Activated CD4-positive, alpha-beta T cell treated with anti-CD3 and anti-CD28 coated beads, Interleukin-2, amount 10 ng/mL, durations not matched to agents 7 days and 5 days (primary cell): Measurements from ENCODE around the gene DYNLRB2. TPM values are rescaled to one million over a fixed set of nuclear protein-coding genes. Genes with fewer than 3 reads are reported as not detected.

Experiments used
- CTCF ChIA-PET: fragments of 350-600 bp; sonication (Branson Sonifier 250); formaldehyde crosslinking; loops from one replicate; lab custom pipeline; 2021; ENCODE audit warnings: antibody characterized with exemption; lab: Charles Lee
- POLR2A ChIA-PET: fragments of 350-600 bp; sonication (Branson Sonifier 250); formaldehyde crosslinking; loops from one replicate; lab custom pipeline; 2021; ENCODE audit warnings: antibody characterized with exemption; lab: Charles Lee
- DNase-seq: peaks from one replicate; pipeline ENCODE4 v3.0.0-alpha.2; 2020
- H3K27ac Mint-ChIP-seq: one replicate; pipeline ENCODE4 v1.8.0; 2021; ENCODE audit warnings: mild to moderate bottlenecking, moderate library complexity, mixed read lengths
- H3K27me3 Mint-ChIP-seq: one replicate; pipeline ENCODE4 v1.8.0; 2021; ENCODE audit warnings: mixed read lengths
- H3K36me3 Mint-ChIP-seq: one replicate; pipeline ENCODE4 v1.8.0; 2021; ENCODE audit warnings: low read depth, mixed read lengths
- H3K4me1 Mint-ChIP-seq: one replicate; pipeline ENCODE4 v1.8.0; 2021; ENCODE audit warnings: mixed read lengths
- H3K4me3 Mint-ChIP-seq: one replicate; pipeline ENCODE4 v1.8.0; 2021; ENCODE audit warnings: mild to moderate bottlenecking, moderate library complexity, mixed read lengths
- H3K9me3 Mint-ChIP-seq: one replicate; pipeline ENCODE4 v1.8.0; 2021; ENCODE audit warnings: mixed read lengths
- total RNA-seq, 2 experiments: library from RNA; stranded (reverse); gene quantifications; one replicate each; pipeline ENCODE4 v1.2.3, GENCODE V29; 2021

The DYNLRB2 gene
- total RNA-seq, 2 experiments from 2014 or later = 0.62 TPM; not detected in 1

GRCh38 chr16:80557037-80557436 is 16.2 kb downstream of the DYNLRB2 start:
- H3K27me3 Mint-ChIP-seq = no peaks in the 10 kb centered on the region
- H3K36me3 Mint-ChIP-seq = no peaks in the 10 kb centered on the region
- ChIA-PET CTCF (no interaction called here), POLR2A (no interaction called here)
- H3K4me3 Mint-ChIP-seq = no peak overlapping the region
- H3K4me1 Mint-ChIP-seq = peaks cover 20% of the 10 kb centered on the region
- H3K9me3 Mint-ChIP-seq = no peaks in the 10 kb centered on the region
- no peak overlapping the region for H3K27ac Mint-ChIP-seq
- no peak for DNase-seq

- no peaks in the 10 kb centered on the region for H3K27me3 Mint-ChIP-seq
- POLR2A ChIA-PET = no interaction called here
- H3K9me3 Mint-ChIP-seq = no peaks in the 10 kb centered on the region
- H3K4me3 Mint-ChIP-seq = no peak overlapping the region
- no peaks in the 10 kb centered on the region for H3K36me3 Mint-ChIP-seq
- CTCF ChIA-PET = no interaction called here
- peaks cover 16% of the 10 kb centered on the region for H3K4me1 Mint-ChIP-seq
- H3K27ac Mint-ChIP-seq = no peak overlapping the region
- DNase-seq = no peak
These were observed 18.6 kb downstream of the DYNLRB2 start for GRCh38 chr16:80559369-80559768.

- DNase-seq = no peak
- peaks cover 27% of the 10 kb centered on the region for H3K4me1 Mint-ChIP-seq
- no peak overlapping the region for H3K4me3 Mint-ChIP-seq
- peaks cover 6% of the 10 kb centered on the region for H3K36me3 Mint-ChIP-seq
- no peaks in the 10 kb centered on the region for H3K27me3 Mint-ChIP-seq
- H3K27ac Mint-ChIP-seq = no peak overlapping the region
- H3K9me3 Mint-ChIP-seq = peaks cover 7% of the 10 kb centered on the region
- ChIA-PET CTCF (interaction anchor here (1.5 kb wide), 1 partner anchor 17 kb away, joined by 5 read pairs; no protein-coding TSS in a partner anchor), POLR2A (interaction anchor here (0.6 kb wide), 1 partner anchor 12 kb away, joined by 3 read pairs; no protein-coding TSS in a partner anchor)
These were observed 22.3 kb downstream of the DYNLRB2 start for GRCh38 chr16:80563066-80563465.

GRCh38 chr16:80564394-80564793 is 23.6 kb downstream of the DYNLRB2 start:
- Mint-ChIP-seq H3K4me1 (peaks cover 35% of the 10 kb centered on the region), H3K9me3 (peaks cover 7% of the 10 kb centered on the region), H3K36me3 (peaks cover 6% of the 10 kb centered on the region), H3K27ac (peak overlapping the region; percentile 78), H3K4me3 (no peak overlapping the region), H3K27me3 (no peaks in the 10 kb centered on the region)
- ChIA-PET POLR2A (no interaction called here), CTCF (interaction anchor here (0.7 to 1.5 kb wide), 4 partner anchors 12 to 234 kb away, joined by 3 to 5 read pairs (median 3); no protein-coding TSS in a partner anchor)
- DNase-seq = no peak

- POLR2A ChIA-PET = no interaction called here
- CTCF ChIA-PET = interaction anchor here (1.2 to 1.3 kb wide), 2 partner anchors 13 to 14 kb away, joined by 3 to 4 read pairs; no protein-coding TSS in a partner anchor
- H3K9me3 Mint-ChIP-seq = peaks cover 17% of the 10 kb centered on the region
- no peak overlapping the region for H3K4me3 Mint-ChIP-seq
- peak overlapping the region; percentile 80 for H3K27ac Mint-ChIP-seq
- peak; percentile 67 for DNase-seq
- no peaks in the 10 kb centered on the region for H3K27me3 Mint-ChIP-seq
- H3K36me3 Mint-ChIP-seq = peaks cover 11% of the 10 kb centered on the region
- H3K4me1 Mint-ChIP-seq = peaks cover 45% of the 10 kb centered on the region
These were observed 28.8 kb downstream of the DYNLRB2 start for GRCh38 chr16:80569440-80570105.

- Mint-ChIP-seq H3K9me3 (peaks cover 17% of the 10 kb centered on the region), H3K27me3 (no peaks in the 10 kb centered on the region), H3K36me3 (peaks cover 11% of the 10 kb centered on the region), H3K27ac (peak overlapping the region; percentile 80), H3K4me3 (no peak overlapping the region), H3K4me1 (peaks cover 40% of the 10 kb centered on the region)
- ChIA-PET CTCF (interaction anchor here (1.2 to 1.3 kb wide), 2 partner anchors 12 to 14 kb away, joined by 3 to 4 read pairs; no protein-coding TSS in a partner anchor), POLR2A (no interaction called here)
- no peak for DNase-seq
These were observed 29.3 kb downstream of the DYNLRB2 start for GRCh38 chr16:80570106-80570478.

- DNase-seq = no peak
- Mint-ChIP-seq H3K27me3 (no peaks in the 10 kb centered on the region), H3K9me3 (peaks cover 10% of the 10 kb centered on the region), H3K4me3 (no peak overlapping the region), H3K36me3 (peaks cover 5% of the 10 kb centered on the region), H3K4me1 (peaks cover 34% of the 10 kb centered on the region), H3K27ac (no peak overlapping the region)
- ChIA-PET POLR2A (no interaction called here), CTCF (interaction anchor here (1.4 kb wide), 1 partner anchor 9 kb away, joined by 5 read pairs; no protein-coding TSS in a partner anchor)
These were observed 32.9 kb downstream of the DYNLRB2 start for GRCh38 chr16:80573700-80574120.

GRCh38 chr16:80576343-80576912 is 35.6 kb downstream of the DYNLRB2 start:
- Mint-ChIP-seq H3K9me3 (peaks cover 10% of the 10 kb centered on the region), H3K36me3 (peaks cover 13% of the 10 kb centered on the region), H3K27ac (no peak overlapping the region), H3K4me3 (no peak overlapping the region), H3K27me3 (no peaks in the 10 kb centered on the region), H3K4me1 (peaks cover 35% of the 10 kb centered on the region)
- CTCF ChIA-PET = interaction anchor here (0.8 kb wide), 1 partner anchor 12 kb away, joined by 3 read pairs; no protein-coding TSS in a partner anchor
- no peak for DNase-seq
- POLR2A ChIA-PET = no interaction called here

- Mint-ChIP-seq H3K27me3 (no peaks in the 10 kb centered on the region), H3K9me3 (peaks cover 15% of the 10 kb centered on the region), H3K4me3 (no peak overlapping the region), H3K4me1 (peaks cover 42% of the 10 kb centered on the region), H3K27ac (no peak overlapping the region), H3K36me3 (peaks cover 14% of the 10 kb centered on the region)
- DNase-seq = no peak
- ChIA-PET CTCF (interaction anchor here (1.5 kb wide), 1 partner anchor 13 kb away, joined by 3 read pairs; no protein-coding TSS in a partner anchor), POLR2A (no interaction called here)
These were observed 36.9 kb downstream of the DYNLRB2 start for GRCh38 chr16:80577485-80578280.

- CTCF ChIA-PET = interaction anchor here (0.5 to 2.0 kb wide), 16 partner anchors 8 to 1296 kb away, joined by 3 to 15 read pairs (median 4); partner anchors contain the start of gene ATMIN
- Mint-ChIP-seq H3K27ac (peak overlapping the region; percentile 98), H3K4me3 (peak overlapping the region; percentile 73), H3K4me1 (peaks cover 63% of the 10 kb centered on the region), H3K27me3 (no peaks in the 10 kb centered on the region), H3K9me3 (peaks cover 21% of the 10 kb centered on the region), H3K36me3 (peaks cover 29% of the 10 kb centered on the region)
- POLR2A ChIA-PET = interaction anchor here (0.7 to 1.4 kb wide), 4 partner anchors 11 to 980 kb away, joined by 3 to 11 read pairs (median 3); partner anchors contain the start of gene MAF
- peak; percentile 87 for DNase-seq
These were observed 39.5 kb downstream of the DYNLRB2 start for GRCh38 chr16:80580109-80580832.

GRCh38 chr16:80583466-80583865 is 42.7 kb downstream of the DYNLRB2 start:
- ChIA-PET CTCF (interaction anchor here (1.1 to 1.4 kb wide), 4 partner anchors 8 to 98 kb away, joined by 3 to 8 read pairs (median 4); no protein-coding TSS in a partner anchor), POLR2A (no interaction called here)
- Mint-ChIP-seq H3K9me3 (peaks cover 45% of the 10 kb centered on the region), H3K27me3 (peaks cover 6% of the 10 kb centered on the region), H3K36me3 (peaks cover 53% of the 10 kb centered on the region), H3K4me3 (no peak overlapping the region), H3K4me1 (peaks cover 73% of the 10 kb centered on the region), H3K27ac (no peak overlapping the region)
- peak; percentile 36 for DNase-seq

GRCh38 chr16:80585764-80586163 is 45.0 kb downstream of the DYNLRB2 start:
- Mint-ChIP-seq H3K36me3 (peaks cover 57% of the 10 kb centered on the region), H3K4me1 (peaks cover 70% of the 10 kb centered on the region), H3K27ac (no peak overlapping the region), H3K9me3 (peaks cover 50% of the 10 kb centered on the region), H3K27me3 (peaks cover 14% of the 10 kb centered on the region), H3K4me3 (no peak overlapping the region)
- ChIA-PET CTCF (interaction anchor here (0.7 to 1.9 kb wide), 4 partner anchors 15 to 95 kb away, joined by 3 to 7 read pairs (median 4); no protein-coding TSS in a partner anchor), POLR2A (no interaction called here)
- DNase-seq = no peak
